ENCODE results near the gene FBN3.
"Not testable (repeated sequence)": the region's sequence is repeated elsewhere in the genome, so short reads cannot be mapped to it uniquely, and the experiment has no call there.

The FBN3 gene

DNA sequence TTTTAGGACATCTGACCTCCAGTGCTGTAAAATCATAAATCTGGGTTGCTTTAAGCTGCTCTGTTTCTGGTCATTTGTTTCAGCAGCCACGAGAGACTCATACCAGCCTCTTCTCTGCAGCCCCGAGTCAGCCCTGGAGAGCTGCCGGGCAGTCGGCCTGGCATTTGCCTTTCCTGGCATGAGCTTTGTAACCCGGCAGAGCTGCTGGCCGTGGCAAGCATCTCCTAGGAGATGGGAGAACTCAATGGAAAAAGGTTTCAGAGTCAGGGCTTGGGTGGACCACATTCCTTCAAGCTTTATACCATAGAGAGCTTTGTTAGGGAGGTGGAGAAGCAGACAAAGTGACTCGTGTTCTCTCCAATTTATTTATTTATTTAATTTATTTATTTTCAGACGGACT, 118.4 kb downstream of the FBN3 start:
- TF ChIP-seq, protein P1, sequence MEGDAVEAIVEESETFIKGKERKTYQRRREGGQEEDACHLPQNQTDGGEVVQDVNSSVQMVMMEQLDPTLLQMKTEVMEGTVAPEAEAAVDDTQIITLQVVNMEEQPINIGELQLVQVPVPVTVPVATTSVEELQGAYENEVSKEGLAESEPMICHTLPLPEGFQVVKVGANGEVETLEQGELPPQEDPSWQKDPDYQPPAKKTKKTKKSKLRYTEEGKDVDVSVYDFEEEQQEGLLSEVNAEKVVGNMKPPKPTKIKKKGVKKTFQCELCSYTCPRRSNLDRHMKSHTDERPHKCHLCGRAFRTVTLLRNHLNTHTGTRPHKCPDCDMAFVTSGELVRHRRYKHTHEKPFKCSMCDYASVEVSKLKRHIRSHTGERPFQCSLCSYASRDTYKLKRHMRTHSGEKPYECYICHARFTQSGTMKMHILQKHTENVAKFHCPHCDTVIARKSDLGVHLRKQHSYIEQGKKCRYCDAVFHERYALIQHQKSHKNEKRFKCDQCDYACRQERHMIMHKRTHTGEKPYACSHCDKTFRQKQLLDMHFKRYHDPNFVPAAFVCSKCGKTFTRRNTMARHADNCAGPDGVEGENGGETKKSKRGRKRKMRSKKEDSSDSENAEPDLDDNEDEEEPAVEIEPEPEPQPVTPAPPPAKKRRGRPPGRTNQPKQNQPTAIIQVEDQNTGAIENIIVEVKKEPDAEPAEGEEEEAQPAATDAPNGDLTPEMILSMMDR (IDR thresholded peaks at IDR 0.05; ENCODE audit: borderline replicate concordance, insufficient read depth, low read depth, low read length) = no peak
- H3K4me3 ChIP-seq (ENCODE audit: low read depth, low read length) = no peak overlapping the region

DNA sequence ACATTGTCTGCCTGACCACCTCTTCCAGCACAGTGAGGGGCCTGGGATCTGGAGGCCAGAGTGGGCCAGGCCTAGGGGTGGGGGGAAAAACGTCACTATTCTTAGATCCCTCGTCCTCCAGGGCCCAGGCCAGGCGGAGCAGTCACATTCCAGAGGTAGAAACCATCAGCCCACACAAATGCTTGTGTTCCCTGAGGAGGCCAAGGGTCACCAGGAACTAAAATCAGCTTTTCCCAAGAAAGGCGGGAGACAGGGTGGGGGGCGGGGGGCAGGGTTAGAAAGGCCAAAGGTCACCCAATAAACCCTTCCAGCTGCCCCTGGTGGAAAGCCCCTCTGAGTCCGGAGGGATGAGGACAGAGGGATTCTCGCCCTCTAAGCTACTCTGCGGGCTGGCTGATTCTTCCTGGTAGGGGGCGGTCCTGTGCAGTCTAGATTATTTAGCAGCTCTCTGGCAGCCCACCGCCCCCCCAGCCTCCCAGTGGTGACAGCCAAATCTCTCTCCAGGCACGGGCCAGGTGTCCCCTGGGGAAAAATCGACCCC, 120.4 kb downstream of the FBN3 start:
- no peak overlapping the region for H3K4me3 ChIP-seq (ENCODE audit: low read depth, low read length)
- TF ChIP-seq, protein P1 (IDR thresholded peaks at IDR 0.05; ENCODE audit: borderline replicate concordance, insufficient read depth, low read depth, low read length) = no peak

DNA sequence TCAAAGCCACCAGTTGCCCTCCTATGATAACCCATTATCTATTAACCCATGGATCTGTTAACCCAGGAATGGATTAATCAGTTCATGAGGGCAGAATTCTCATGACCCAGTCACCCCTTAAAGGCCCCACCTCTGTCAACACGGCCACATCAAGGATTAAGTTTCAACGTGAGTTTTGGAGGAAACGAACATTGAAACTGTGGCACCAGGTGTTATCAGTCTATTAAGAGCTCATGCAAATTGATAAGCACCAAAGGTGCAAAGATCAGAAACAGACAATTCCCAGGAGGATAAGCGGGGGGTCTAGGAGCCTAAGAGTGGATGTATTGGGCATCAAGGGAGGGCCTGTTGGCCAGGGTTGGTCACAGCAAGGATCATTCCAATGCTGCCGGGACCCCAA, 124.1 kb downstream of the FBN3 start:
- H3K4me3 ChIP-seq (ENCODE audit: low read depth, low read length) = no peak overlapping the region
- TF ChIP-seq, protein P1 (IDR thresholded peaks at IDR 0.05; ENCODE audit: borderline replicate concordance, insufficient read depth, low read depth, low read length) = no peak

- not testable (repeated sequence) for H3K4me3 ChIP-seq (ENCODE audit: low read depth, low read length)
Measured at GRCh38 chr19:8024256-8024655, 125.1 kb downstream of the FBN3 start.

DNA sequence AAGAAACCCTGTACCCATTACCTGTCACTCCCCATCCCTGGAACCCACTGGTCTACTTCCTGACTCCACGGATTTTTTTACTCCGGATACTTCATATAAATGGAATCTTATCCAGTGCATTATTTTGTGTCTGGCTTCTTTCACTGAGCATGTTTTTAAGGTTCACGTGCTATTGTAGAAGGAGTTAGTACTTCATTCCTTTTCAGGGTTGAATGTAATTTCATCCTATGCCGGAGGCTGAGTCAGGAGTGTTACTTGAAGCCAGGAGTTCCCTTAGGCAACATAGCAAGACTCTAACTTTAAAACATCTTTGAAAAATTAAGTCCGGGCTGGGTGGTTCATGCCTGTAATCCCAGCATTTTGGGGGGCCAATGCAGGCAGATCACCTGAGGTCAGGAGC, 126.0 kb downstream of the FBN3 start:
- no peak overlapping the region for H3K4me3 ChIP-seq (ENCODE audit: low read depth, low read length)
- TF ChIP-seq, protein P1 (IDR thresholded peaks at IDR 0.05; ENCODE audit: borderline replicate concordance, insufficient read depth, low read depth, low read length) = no peak

DNA sequence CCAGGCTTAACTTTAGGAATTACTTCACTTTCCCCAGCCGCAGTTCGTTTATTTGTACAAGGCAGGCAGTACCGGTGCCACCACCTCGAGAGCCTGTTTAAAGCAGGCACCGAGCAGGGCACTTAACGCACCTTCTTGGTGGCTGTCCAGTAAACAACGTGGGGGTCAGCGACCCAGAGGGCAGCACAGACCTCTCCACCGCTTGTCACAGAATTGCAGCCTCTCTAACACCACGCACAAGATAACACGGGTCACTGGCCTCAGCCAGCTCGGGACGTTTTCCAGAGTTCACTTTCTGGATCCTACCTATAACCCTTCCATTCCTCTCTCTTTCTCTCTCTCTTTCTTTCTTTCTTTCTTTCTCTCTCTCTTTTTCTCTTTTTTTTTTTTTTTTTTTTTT, 127.1 kb downstream of the FBN3 start:
- TF ChIP-seq, protein P1 (IDR thresholded peaks at IDR 0.05; ENCODE audit: borderline replicate concordance, insufficient read depth, low read depth, low read length) = no peak
- no peak overlapping the region for H3K4me3 ChIP-seq (ENCODE audit: low read depth, low read length)

DNA sequence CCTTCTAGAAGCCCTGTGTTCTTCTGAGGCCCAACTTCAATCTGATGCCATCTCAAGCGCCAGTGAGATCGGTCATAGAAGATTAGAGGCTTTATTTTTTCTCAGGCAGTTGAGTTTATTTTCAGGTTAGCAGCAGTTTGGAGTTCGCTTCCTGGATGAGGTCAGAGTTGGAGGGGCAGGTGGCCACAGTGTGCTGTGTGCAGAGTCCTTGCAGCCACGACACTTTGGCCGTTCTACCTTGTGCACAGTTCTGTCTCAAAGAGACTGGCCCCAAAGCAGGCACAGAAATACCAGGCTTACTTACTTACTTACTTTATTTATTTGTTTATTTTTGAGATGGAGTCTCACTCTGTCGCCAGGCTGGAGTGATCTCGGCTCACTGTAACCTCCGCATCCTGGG, 128.0 kb downstream of the FBN3 start:
- no peak overlapping the region for H3K4me3 ChIP-seq (ENCODE audit: low read depth, low read length)
- TF ChIP-seq, protein P1 (IDR thresholded peaks at IDR 0.05; ENCODE audit: borderline replicate concordance, insufficient read depth, low read depth, low read length) = no peak

GRCh38 chr19:8020681-8021080, 128.7 kb downstream of the FBN3 start:
- H3K4me3 ChIP-seq (ENCODE audit: low read depth, low read length) = no peak overlapping the region
- TF ChIP-seq, protein P1 (IDR thresholded peaks at IDR 0.05; ENCODE audit: borderline replicate concordance, insufficient read depth, low read depth, low read length) = no peak
